CMK (cell line): ENCODE measurements around the gene VHLL.
"Not testable (repeated sequence)": the region's sequence is repeated elsewhere in the genome, so short reads cannot be mapped to it uniquely, and the experiment has no call there.

Source experiments
- DNase-seq: peaks from one replicate; pipeline ENCODE4 v3.0.0-alpha.2; 2010; ENCODE audit warnings: low read depth

The VHLL gene

DNA sequence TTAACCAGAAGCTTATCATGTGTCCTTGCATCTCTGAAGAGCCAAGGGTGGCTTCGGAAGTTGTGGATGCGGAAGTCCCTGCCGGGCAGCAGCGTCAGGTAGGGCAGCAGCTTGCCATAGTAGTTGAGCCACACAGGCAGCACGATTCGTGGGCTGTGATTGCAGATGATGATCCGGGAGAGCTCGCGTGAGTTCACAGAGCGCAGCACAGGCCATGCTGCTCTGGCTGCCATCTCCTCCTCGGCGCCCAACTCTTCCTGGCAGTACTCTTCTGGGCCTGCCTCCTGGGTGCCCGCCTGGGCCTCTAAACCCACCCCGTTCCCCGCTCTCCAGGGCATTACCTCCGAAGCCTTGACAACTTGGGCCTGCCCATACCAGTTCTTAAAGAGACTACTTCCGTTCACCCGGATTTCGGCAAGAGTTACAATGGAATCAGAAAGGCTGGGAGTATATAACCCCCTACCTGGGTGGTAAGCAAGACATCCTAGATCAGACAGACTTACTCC, at the start of gene VHLL:
Gene VHLL, minus strand, starts transcription at position 456 of the 506 bp plus-strand sequence. Its CDS starts 118 bp downstream, at position 338.
- no peak for DNase-seq

DNA sequence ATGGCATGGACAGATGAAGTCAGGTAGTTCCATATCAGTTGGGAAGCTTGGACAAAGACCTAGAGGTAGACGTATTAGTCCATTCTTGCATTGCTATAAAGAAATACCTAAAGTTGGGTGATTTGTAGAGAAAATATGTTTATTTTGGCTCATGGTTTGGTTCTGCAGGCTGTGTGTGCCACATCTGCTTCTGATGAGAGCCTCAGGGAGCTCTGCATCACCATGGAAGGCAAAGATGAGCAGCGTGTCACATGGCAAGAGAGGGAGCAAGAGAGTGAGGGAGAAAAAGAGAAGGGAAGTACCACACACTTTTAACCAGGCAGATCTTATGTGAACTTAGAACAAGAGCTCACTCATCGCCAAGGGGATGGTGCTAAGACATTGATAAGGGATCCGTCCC, 48.2 kb upstream of the VHLL start:
- DNase-seq: no peak

DNA sequence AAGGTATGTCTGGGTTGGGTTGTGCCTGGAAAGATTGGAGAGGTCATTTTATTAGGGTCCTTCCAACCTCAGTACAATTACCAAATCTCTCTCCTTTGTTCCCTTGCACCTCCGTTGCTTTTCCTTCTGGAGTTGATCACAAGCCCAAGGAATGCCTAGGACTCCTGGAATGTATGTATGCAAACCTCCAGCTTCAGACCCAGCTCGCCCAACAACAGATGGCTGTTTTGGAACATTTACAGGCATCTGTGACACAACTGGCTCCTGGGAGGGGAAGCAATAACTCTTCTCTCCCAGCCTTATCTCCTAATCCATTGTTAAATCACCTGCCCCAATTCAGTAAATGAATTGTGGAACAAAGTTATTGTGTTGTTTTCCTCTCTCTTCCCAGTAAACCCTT, 47.5 kb upstream of the VHLL start:
- no peak for DNase-seq

DNA sequence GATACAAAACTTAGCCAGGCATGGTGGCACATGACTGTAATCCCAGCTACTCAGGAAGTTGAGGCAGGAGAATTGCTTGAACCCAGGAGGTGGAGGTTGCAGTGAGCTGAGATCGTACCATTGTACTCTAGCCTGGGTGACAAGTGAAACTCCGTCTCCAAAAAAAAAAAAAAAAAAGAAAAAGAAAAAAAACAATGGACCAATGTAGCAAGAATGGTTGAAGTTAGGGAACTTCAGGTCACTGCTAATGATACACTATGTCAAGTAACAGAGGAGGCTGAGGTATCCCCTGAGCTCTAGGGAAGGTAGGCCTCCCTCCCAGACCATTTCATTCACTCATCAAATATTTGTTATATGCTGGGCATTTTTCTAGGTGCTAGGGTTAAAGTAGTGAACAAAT, 46.9 kb upstream of the VHLL start:
- DNase-seq: not testable (repeated sequence)

DNA sequence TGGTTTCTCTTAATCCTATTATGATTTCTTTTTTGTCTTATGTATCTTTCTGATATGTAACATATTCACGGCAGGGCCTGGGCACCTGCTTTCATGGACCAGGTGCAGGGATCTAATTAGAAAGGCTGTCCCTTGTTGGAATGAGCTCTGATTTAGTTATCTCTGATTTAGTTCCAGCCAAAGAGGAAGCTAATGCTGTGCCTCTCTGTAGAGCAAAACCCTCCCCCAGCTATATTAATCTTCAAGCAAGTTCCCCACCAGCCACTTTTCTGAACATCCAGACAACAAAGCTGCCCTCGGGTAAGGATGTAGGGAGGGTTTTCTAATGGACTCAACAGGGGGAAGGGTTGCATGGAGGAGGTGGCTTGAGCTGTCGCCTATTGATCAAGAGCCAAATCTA, 45.3 kb upstream of the VHLL start:
- no peak for DNase-seq

DNA sequence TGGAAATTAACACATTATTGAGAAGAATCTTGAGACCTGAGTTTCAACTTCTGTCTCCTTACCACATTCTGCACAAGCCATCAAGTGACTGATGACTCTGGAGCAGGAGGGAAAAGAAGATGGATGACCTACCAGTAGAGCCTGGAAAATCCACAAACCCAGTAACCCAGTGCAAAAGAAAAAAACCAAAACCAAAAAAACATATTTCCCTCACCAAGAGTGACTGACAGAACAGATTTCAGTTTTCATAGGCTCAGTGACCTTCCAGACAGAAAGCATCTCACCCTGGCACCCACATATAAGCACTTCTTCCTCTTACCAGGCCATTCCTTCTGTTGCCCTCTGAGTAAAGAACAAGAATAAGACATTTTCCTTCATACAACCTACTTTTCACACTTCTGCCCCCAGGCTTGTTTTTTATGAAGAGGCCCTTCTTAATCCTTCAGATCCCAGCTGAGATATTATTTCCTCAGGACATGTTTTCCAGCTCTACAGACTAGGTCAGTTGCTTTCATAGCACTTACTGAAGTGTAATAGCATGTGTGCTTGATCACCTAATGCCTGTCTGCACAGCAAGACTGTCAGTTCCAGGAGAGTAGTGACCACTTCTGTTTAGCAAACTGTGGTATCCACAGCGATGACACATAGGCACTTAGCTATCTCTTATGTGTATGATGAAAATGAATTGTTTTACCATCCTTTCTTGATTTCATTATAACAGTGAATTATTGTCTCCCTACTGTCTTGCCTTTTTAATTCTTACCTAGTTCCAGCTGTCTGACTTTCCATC, 43.3 kb upstream of the VHLL start:
- DNase-seq: no peak

DNA sequence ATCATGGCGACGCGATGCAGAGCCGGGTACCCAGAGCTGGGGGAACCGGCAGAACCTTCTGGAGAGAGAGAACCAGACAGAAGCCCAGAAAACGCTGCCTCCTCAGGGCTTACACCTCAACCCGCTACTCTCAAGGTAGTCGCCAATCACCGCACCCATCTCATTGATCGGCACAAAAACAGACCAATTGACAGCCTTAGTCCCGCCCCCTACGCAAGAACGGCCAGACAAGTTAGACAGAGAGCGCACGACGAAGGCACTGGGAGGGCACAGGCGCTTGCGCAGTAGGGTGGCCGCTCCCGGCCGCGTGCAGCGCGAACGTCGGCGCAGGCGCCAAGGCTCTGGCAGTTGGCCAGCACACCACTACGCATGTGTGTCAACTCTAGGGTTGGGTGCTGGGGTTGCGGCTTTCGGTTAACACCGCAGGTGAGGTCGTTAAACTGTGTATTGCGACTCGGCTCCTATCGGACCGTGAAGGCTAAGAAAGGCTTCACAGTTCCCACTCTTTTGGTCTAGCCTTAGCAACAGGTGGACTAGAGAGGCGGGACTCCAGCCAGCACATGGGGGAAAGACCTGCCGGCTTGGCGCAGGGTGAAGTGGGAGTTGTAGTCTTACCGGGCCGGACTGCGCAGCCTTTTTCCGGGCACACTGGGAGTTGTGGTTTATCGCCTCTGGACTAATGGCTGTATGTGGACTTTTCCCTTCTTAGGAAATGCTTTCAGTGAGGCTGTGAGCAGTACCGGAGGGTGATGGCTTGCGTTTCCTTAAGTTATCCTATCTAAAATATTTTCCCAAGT, 39.3 kb upstream of the VHLL start, which contains the start of the genes CCT3 and TSACC:
Gene CCT3, minus strand, starts transcription at position 113 of the 797 bp plus-strand sequence. Its CDS starts 108 bp downstream, at position 5.
Gene TSACC, plus strand, starts transcription at position 347 of the 797 bp plus-strand sequence. CDS start 1,232 bp downstream, outside the sequence.
- DNase-seq: peak; percentile 100

DNA sequence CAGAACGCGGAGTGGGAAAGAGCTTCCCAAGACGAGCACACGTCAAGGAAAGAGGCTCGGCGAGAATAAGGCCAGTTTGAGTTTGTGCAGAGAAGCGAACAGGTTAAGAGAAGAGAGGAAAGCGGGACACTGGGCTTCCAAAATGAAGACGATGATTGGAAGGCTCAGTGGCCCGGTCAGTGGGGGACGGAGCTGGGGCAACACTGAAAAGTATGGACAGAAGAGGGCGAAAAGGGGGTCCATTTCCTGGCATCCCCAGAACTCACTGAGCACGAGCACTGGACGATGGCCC, 38.7 kb upstream of the VHLL start:
- no peak for DNase-seq

DNA sequence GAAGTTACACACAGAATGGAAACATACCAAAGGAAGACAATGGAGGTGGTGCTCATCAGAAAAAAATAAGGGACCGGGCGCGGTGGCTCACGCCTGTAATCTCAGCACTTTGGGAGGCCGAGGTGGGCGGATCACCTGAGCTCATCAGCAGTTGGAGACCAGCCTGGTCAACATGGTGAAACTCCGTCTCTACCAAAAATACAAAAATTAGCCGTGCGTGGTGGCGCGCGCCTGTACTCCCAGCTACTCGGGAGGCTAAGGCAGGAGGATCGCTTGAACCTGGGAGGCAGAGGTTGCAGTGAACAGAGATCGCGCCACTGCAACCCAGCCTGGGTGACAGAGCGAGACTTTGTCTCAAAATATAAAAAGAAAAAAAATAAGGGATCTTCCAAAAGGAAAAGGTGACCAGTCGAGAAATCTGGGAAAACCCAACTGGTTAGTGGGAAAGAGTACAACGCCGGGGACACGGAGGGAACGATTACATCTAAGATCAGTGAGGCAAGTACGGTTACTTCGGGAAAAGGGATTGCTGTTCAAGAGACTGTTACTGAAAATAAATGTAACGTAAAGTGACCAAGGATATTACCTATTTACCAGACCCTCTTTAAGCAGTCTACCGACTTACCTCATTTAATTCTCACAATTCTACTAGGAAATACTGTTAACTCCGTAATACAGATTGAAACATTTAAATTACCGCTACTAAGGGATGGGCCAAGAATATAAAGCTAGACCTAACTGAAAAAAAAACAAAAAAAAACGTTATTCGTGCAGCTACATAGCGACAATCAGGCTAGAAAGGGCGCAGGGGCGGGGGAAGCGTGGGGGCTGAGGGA, 38.2 kb upstream of the VHLL start:
- DNase-seq: no peak

DNA sequence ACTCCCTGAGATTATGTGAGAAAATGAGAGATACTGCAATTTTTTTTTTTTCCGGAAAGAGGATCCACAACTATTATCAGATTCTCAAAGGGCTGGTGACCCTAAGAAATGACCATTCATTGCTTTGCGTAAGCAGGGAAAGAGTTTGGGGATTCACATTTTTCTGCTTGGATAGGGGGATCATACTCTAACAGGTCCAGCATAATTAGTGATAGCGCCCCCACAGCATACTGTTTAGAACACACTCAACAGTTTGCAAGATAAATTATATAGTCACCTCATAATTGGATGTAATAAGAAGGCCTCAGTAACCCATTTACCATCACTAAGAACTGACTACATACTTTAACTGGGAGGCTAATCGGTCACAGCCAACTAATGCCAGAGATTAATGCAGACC, 37.1 kb upstream of the VHLL start:
- peak; percentile 22 for DNase-seq

DNA sequence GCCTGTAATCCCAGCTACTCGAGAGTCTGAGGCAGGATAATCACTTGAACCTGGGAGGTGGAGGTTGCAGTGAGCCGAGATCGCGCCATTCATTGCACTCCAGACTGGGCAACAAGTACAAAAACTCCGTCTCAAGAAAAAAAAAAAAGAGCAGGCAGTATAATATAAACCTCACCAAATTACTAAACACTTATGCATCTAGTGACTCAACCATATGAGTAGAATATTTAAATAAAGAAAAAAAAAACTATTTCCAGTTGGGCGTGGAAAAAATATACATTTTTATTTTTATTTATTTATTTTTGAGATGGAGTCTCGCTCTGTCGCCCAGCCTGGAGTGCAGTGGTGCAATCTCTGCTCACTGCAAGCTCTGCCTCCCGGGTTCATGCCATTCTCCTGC, 24.1 kb upstream of the VHLL start:
- DNase-seq: not testable (repeated sequence)

DNA sequence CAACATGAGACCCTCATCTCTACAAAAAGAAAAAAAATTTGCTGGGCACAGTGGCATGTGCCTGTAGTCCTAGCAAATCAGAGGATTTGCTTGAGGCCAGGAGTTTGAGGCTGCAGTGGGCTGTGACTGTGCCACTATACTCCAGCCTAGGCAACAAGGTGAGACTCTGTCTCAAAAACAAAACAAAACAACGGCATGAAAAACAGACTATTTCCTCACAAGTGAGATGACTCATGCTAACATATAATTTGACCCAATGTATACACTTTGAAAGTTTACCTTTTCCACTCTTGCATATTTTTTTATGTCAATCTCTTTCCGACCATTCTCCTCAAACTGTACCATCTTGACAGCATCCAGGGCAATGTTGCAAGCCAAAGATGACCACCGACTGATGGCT, 21.5 kb upstream of the VHLL start:
- DNase-seq: no peak

DNA sequence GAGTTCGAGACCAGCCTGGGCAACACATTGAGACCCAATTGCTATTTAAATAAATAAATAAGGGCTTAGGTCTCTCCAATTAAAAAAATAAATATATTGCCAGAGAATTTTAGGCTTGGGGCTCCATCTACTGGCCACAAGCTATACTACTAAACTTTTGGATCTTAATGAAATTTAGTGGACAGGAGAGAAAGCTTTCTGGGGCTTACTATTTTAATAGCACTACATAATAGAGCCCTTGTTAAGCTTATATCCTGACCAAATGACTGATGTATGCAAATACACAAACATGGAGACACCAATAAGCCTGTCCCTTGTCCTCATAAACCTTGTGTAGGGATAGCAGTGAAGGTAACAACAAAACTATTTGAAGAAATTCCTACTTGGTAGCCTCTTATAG, 20.6 kb upstream of the VHLL start:
- DNase-seq: no peak

DNA sequence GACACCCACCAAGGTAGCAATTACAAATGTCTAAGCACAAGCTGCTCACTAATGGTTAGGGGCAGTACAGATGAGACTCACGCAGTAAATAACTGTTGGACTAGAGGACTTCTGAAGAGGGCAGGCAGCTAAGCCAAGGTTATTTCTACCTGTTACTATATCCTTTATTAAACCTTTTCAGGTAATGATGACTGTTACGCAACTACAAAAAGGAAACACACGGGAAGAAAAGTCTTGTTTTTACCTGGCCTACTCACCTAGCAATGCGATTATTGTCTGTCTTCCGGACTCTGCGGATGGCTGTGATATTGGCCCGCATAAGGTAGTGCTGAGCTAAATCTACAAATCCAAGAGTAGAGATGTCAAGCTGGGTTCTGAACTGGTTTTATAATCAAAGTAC, 17.8 kb upstream of the VHLL start:
- no peak for DNase-seq

DNA sequence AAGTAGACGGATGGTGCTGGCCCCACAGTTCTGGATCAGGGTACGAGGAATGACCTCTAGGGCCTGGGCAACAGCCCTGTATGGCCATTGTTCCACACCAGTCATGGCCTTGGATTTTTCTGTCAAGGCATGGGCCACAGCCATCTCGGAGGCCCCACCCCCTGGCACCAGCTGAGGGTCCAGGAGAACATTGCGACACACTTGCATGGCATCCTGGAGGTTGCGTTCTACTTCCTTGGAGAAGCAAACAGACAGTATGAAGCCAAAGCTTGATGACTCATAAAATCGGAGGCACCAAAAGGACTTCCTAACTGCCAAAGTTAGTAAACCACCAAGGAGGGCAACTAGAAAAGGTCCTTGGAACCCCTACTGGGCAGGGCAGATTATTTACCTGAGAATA, 11.9 kb upstream of the VHLL start:
- no peak for DNase-seq

DNA sequence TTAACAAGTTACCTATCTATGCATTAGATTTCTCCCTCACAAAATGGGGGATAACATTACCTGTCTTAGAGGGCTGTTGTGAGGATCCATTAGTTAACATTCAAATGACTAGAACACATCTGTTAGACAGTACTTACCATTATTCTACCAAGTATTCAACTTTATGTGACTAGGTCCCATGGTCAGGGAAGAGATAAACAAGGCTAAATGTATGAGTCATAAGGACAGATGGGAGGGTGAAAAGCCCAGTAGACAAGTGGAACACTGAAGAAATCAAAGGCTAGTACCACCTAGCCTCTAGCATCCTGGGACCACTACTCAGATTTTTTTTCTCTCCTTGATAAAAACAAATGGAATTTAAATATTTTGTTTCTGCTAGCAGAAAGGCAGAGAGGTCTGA, 9.0 kb upstream of the VHLL start:
- DNase-seq: no peak

DNA sequence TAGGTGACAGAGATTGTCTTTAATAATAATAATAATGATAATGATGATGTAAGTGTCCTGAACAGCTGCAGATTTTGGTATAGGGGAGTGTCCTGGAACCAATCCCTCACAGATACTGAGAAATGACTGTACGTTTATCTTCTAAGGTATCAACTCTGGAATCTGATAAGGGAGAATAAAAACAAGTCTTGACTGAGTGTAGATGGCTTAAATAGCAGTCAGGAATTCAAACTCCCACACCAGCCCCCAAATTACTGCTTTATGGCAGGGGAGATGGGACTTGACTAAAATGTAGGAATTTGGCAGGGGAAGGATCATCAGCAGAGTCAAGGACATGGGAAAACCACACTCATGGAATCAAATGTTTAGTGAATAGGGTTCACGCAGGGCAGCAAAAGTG, 6.1 kb upstream of the VHLL start:
- no peak for DNase-seq

DNA sequence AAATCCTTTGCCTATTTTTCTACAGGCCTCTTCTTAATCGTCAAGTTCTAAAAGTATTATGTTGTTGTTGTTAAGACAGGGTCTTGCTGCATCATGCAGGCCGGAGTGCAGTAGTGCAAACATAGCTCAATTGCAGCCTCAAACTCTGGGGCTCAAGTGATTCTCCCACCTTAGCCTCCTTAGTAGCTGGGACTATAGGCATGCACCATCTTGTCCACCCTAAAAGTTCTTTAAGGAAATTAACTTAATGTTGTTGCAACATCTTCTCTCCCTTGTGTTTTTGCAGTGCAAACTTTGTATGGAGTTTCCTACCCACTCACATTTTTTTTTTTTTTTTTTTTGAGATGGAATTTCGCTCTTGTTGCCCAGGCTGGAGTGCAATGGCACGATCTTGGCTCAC, 4.1 kb upstream of the VHLL start:
- DNase-seq: no peak

DNA sequence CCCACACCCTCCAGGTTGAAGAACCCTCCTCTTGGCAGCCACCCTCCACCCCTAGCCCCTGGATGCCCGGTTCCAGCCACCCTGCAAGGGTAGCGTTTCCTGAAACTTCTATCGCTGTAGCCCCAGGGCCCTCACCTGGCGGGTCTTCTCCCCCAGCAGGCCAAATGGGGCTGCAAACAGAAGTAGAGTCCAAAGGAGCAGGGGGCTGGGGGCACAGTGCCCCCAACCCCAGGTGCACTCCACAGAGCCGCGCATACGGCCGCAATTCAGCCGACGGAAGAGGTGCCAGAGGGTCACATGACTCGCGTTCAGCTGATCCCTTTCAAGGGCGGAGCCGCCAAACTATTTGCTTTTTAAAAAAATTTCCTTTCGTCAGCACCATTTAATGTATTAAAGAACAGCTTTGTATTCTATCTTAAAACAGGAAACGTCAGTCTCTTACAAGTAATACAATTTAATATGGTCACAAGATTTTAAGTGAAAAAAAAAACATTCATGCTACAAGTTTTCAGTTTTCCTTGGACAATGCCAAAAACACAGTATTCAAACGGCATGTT, 3.6 kb downstream of the VHLL start, which contains the start of gene GLMP:
Gene GLMP, minus strand, starts transcription at position 289 of the 557 bp plus-strand sequence. Its CDS starts 34 bp downstream, at position 255.
- DNase-seq: no peak

DNA sequence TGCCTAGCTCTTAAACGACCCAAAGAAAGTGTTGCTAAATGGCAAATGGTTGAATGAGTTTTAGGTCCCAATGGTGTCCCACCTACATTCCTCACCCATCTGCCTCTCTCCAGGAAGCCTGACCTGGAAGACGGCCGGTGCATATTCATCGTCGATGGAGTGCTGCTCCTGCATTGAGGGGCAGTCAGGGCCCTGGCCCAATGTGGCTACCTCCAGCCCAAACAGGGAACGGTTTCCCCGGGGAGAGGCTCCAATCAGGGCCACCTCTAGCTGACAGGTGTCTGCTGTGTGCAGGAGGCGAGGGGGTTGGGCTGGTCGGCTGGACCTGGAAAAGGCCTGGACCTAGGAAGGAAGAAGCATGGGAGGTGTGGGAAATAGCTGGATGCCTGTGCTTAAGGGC, 5.2 kb downstream of the VHLL start:
- no peak for DNase-seq

DNA sequence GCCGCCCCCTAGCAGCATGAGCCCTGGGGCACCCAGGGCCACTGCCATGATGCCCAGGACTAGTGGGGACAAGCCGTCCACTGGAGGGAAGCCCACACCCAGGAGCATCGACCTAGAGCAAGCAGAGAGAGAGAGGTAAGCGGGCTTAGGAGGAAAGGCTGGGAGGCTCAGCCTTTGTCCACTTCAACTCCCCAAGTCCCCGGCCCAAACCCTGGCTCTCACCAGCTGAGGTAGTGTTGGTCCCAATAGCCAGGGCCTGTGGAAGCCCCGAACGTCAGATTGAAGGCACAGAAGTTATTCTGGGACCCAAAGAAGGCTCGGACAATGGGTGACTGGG, 6.0 kb downstream of the VHLL start:
- no peak for DNase-seq
